GM21515 (cell line): ENCODE results near the gene ELMO2.

Experiments
- ATAC-seq: cut with Tn5 transposase; IDR thresholded peaks from one replicate; pipeline ENCODE4 v1.9.1; 2021; ENCODE audit not compliant: unreplicated experiment

The ELMO2 gene

DNA sequence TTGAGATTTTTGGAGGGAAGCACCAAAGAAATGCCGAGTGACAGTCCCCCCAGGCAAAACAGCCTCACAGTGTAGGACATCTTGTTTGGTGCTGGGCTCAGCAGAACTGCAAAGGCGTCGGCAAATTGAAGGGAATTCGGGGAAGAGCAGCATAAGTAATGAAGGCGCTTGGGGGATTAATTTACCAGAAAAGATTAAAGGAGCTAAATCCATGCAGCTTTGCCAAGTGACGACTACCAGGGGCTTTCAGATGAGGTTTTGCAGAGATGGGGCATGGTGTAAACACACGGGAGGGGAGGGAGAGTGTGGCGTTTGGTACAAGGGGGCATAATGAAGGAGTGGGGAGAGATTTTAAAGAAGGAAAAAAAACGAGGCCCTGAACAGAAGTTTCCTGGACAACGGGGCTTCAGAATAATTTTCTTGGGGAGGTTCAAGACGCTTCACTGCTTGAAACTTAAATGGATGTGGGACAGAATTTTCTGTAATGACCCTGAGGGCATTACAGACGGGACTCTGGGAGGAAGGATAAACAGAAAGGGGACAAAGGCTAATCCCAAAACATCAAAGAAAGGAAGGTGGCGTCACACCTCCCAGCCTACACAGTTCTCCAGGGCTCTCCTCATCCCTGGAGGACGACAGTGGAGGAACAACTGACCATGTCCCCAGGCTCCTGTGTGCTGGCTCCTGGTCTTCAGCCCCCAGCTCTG lies 52.8 kb downstream of the ELMO2 start:
- no peak for ATAC-seq

DNA sequence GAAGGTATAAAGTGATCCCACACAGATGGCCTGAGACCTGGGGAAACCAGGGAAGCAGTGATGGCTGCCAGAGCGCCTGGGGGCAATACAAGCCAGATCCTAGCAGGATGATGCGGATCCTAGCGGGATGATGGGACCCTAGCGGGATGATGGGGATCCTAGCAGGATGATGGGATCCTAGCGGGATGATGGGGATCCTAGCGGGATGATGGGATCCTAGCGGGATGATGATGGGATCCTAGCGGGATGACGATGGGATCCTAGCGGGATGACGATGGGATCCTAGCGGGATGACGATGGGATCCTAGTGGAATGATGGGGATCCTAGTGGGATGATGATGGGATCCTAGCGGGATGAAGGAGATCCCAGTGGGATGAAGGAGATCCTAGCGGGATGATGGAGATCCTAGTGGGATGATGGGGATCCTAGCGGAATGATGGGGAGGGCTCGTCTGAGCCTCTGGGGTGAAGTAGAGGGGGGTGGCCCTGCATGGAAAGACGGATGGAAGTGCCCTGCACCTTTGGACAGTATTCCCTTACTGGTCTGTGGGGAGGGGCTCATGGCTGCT lies 54.0 kb downstream of the ELMO2 start:
- no peak for ATAC-seq

GRCh38 chr20:46351357-46352058 lies 54.9 kb downstream of the ELMO2 start:
- ATAC-seq = no peak

DNA sequence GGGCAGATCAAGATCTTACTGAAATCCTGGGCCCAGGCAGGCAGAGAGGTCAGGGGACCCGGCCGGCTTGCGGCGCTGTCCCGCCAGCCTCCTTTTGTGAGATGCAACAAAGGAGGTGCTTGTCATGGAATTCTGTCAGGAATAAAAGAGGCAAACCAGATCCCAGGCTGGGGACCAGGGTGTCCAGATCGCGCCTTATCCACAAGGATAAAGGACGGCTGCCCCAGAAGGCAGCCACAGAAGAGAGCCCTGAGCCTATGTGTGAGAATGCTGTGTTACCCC lies 55.5 kb downstream of the ELMO2 start:
- no peak for ATAC-seq

GRCh38 chr20:46350201-46350985 lies 56.0 kb downstream of the ELMO2 start:
- ATAC-seq = peak; percentile 46

GRCh38 chr20:46349742-46350056 lies 56.7 kb downstream of the ELMO2 start:
- ATAC-seq = no peak

DNA sequence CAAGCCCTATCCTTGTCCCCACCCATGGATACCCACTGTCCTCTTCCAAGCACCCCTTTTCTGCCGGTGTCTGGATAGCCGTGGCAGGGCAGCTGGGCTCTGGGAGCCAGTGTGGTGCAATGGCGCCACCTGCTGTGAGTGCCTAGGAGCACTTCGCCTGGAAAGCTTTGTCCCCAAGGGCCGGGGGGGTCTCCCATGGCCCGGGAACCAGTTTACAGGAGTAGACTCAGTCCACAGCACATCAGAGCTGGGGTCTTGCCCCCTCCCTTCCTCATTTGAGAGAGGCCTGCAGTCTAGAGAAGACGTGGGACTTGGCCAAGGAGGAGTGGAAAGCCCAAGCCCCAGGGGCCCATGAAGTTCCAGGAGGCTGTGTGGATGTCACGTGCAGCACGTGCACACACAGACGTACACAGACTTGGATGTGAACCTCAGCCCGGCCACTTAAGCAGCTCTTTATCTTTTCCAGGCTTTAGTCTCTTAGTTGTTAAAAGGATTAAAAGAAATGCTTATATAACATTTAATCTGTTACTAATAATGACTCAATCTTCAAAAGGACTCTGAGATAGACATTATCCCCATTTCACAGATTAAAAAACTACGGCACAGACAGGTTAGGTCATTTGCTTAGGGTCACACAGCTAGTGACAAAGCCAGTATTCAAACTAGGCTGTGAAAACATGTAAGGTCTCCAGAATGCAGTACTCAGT lies 57.2 kb downstream of the ELMO2 start:
- no peak for ATAC-seq

DNA sequence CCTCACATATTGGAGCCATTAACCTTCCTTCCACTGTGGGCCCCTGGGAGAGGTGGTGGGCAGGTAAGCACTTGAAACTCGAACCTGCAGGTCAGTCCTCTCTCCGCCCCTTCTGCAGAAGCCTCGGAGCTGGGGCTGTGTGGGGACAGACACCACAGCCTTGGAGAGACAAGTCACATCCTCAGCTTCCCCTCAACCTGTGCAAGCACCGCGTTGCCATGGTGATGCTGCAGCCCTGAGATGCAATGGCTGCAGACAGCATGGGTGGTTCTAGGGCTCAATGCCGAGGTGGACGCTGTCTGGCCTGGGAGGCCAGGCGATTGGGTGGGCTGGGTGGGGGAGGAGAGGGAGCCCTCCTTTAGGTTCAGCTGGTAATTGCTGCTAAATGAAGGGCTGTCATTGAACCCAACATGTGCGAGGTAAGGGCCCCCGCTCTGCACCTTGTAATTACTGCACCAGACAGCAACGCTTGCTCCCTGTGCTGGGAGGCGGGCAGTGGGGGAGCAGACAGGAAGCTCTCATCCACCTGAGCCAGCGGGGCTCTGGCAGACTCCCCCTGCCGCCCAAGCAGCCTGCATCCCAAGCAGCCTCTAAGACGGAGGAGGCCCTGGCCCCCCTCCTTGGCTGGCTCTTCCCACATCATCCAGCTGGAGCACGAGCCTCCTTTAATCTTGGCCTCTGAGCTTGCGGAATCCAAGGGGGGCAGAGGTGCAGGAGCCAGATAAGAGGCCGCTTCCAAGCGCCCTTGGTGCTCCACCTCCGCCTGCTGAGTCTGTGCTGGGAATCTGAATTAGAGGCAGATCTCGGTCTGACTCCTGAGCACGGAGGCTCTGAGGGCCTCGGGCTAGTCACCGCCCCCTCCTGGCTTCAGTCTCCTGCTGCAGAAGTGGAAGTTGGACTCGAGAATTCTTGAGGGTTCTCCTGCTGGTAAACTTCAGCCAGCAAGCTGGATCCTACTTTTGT lies 58.3 kb downstream of the ELMO2 start:
- no peak for ATAC-seq

GRCh38 chr20:46346770-46347169 lies 59.6 kb downstream of the ELMO2 start:
- ATAC-seq = no peak

- no peak for ATAC-seq
These were observed 61.8 kb downstream of the ELMO2 start for GRCh38 chr20:46344488-46345162.

GRCh38 chr20:46343975-46344357 lies 62.4 kb downstream of the ELMO2 start:
- no peak for ATAC-seq

GRCh38 chr20:46343348-46343974 lies 63.0 kb downstream of the ELMO2 start:
- no peak for ATAC-seq

GRCh38 chr20:46342451-46343347 lies 63.7 kb downstream of the ELMO2 start:
- ATAC-seq = no peak

GRCh38 chr20:46342010-46342378 lies 64.4 kb downstream of the ELMO2 start:
- ATAC-seq = no peak

- ATAC-seq = no peak
These were observed 65.1 kb downstream of the ELMO2 start for GRCh38 chr20:46341074-46342009.

- no peak for ATAC-seq
These were observed 67.4 kb downstream of the ELMO2 start for GRCh38 chr20:46339037-46339436.

DNA sequence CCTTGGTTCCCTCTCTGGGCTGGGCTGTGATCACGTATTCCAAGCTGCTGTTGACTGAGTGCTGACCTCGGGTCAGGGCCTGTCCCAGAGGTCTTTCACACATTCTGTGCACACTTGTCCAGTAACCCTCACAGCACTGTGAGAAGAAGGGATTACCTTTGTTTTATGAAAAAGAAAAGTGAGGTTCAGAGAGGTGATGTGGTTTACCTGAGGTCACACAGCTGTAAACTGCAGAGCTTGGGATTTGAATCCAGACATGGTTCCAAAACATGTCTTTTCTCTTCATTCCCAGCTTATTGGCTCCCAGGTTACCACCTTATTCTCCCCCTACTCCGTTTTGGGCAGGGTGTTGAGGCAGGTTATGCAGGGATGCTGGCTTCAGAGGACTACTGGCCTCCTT lies 69.7 kb downstream of the ELMO2 start:
- no peak for ATAC-seq
